Testis (tissue), 2 donors: ENCODE results near the gene SNRPD3.

Source experiments
- POLR2A ChIP-seq: fragments of 450-650 bp; IDR thresholded peaks from one replicate; pipeline ENCODE4 v1.6.1; 2017; ENCODE audit warnings: antibody characterized with exemption, mild to moderate bottlenecking, moderate library complexity
- TF ChIP-seq, protein P1 (sequence below), 3 experiments: fragments of 450-650 bp in 2 of 3; fragments of 200-600 bp in 1 of 3; sonication (generic) in 1 of 3; IDR thresholded peaks; one replicate each; pipeline ENCODE4 v1.5.1; 2016 to 2019; ENCODE audit warnings: antibody characterized with exemption in 3 of 3, mild to moderate bottlenecking in 2 of 3, moderate library complexity in 1 of 3

- TF ChIP-seq, protein P1, sequence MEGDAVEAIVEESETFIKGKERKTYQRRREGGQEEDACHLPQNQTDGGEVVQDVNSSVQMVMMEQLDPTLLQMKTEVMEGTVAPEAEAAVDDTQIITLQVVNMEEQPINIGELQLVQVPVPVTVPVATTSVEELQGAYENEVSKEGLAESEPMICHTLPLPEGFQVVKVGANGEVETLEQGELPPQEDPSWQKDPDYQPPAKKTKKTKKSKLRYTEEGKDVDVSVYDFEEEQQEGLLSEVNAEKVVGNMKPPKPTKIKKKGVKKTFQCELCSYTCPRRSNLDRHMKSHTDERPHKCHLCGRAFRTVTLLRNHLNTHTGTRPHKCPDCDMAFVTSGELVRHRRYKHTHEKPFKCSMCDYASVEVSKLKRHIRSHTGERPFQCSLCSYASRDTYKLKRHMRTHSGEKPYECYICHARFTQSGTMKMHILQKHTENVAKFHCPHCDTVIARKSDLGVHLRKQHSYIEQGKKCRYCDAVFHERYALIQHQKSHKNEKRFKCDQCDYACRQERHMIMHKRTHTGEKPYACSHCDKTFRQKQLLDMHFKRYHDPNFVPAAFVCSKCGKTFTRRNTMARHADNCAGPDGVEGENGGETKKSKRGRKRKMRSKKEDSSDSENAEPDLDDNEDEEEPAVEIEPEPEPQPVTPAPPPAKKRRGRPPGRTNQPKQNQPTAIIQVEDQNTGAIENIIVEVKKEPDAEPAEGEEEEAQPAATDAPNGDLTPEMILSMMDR (IDR thresholded peaks at IDR 0.05), result no peak
- no peak for TF ChIP-seq POLR2A
Measured at GRCh38 chr22:24585461-24585860, 29.7 kb downstream of the SNRPD3 start.
